ENCODE results near the gene ELMO1. TPM values are rescaled to one million over a fixed set of nuclear protein-coding genes. Genes with fewer than 3 reads are reported as not detected.

ELMO1 gene
- total and polyA plus RNA-seq, 8 donors = 3.0 to 20.6 (median 6.6) TPM

GRCh38 chr7:36809510-36809909 is 639.2 kb downstream of the ELMO1 start:
- H3K27ac ChIP-seq = no peak overlapping the region
- WGBS, 2 donors = 83 to 91% methylated on average over 3 of the region's 3 CpGs
- no peaks in the 10 kb centered on the region for H3K4me1 ChIP-seq
- H3K4me3 ChIP-seq = no peak overlapping the region
- no peaks in the 10 kb centered on the region for H3K9me3 ChIP-seq
- no peaks in the 10 kb centered on the region for H3K36me3 ChIP-seq
- ATAC-seq (no peak), FAIRE-seq (no peak), DNase-seq (no peak)
- no peaks in the 10 kb centered on the region for H3K27me3 ChIP-seq
- TF ChIP-seq CTCF (IDR thresholded peaks at IDR 0.05) = no peak
- intact Hi-C loops (cut with DNase I) = no loop called here

- no peak for DNase-seq
- H3K27me3 ChIP-seq = no peaks in the 10 kb centered on the region
- H3K9me3 ChIP-seq = no peaks in the 10 kb centered on the region
- no peak overlapping the region for H3K27ac ChIP-seq
- H3K4me3 ChIP-seq = no peak overlapping the region
- no peak for TF ChIP-seq CTCF (IDR thresholded peaks at IDR 0.05)
- intact Hi-C loops (cut with DNase I) = no loop called here
- H3K36me3 ChIP-seq = no peaks in the 10 kb centered on the region
- ATAC-seq = no peak
- FAIRE-seq = no peak
- 95% methylated on average over 3 of the region's 3 CpGs for WGBS, 2 donors
- H3K4me1 ChIP-seq = no peaks in the 10 kb centered on the region
Measured at GRCh38 chr7:36809086-36809485, 639.6 kb downstream of the ELMO1 start.

- no peaks in the 10 kb centered on the region for H3K36me3 ChIP-seq
- FAIRE-seq (no peak), DNase-seq (no peak), ATAC-seq (no peak)
- H3K9me3 ChIP-seq = no peaks in the 10 kb centered on the region
- 85 to 86% methylated on average over 2 of the region's 2 CpGs for WGBS, 2 donors
- intact Hi-C loops (cut with DNase I) = no loop called here
- no peak overlapping the region for H3K4me3 ChIP-seq
- no peak overlapping the region for H3K27ac ChIP-seq
- no peaks in the 10 kb centered on the region for H3K4me1 ChIP-seq
- TF ChIP-seq CTCF (IDR thresholded peaks at IDR 0.05) = no peak
- H3K27me3 ChIP-seq = no peaks in the 10 kb centered on the region
Measured at GRCh38 chr7:36806891-36807290, 641.8 kb downstream of the ELMO1 start.

Small RNA genes lying within 50 kb of the gene (microRNA-seq; reads per million reads assigned to microRNA genes)
- gene MIR1200 = 0 reads per million in 2 donors

Other genes with a start within 250 kb of the ELMO1 start
- 1 to 10 TPM in 2 of 6 donors, under 1 TPM in 2, not detected in 2; 0.32 to 1.6 (median 0.78) TPM for gene GPR141, start 234.9 kb upstream of the ELMO1 start, total RNA-seq
- not detected for gene GPR141, start 234.9 kb upstream of the ELMO1 start, polyA plus RNA-seq

Measured in pancreas (tissue), 10 donors.